ENCODE results near the gene ZNF697.

Gene ZNF697

GRCh38 chr1:119675349-119676345, 27.6 kb upstream of the ZNF697 start:
- peak; percentile 91 to 95 for DNase-seq (ENCODE audit: low read depth in 2 of 2)
- TF ChIP-seq CTCF (IDR thresholded peaks at IDR 0.05; ENCODE audit: low read depth, low read length), result peak; percentile 75
- H3K4me3 ChIP-seq (replicated peaks in 1 of 2; ENCODE audit: low read depth in 2 of 2, low read length in 2 of 2), result peak overlapping the region; percentile 32 to 49

- H3K4me3 ChIP-seq (replicated peaks in 1 of 2; ENCODE audit: low read depth in 2 of 2, low read length in 2 of 2), result peak overlapping the region in 1 of 2 donors; percentile 49
- DNase-seq (ENCODE audit: low read depth in 2 of 2), result peak; percentile 81 to 92
- TF ChIP-seq CTCF (IDR thresholded peaks at IDR 0.05; ENCODE audit: low read depth, low read length), result peak; percentile 84
Observed at GRCh38 chr1:119674835-119675289, 26.8 kb upstream of the ZNF697 start.

- no peak overlapping the region for H3K4me3 ChIP-seq (replicated peaks in 1 of 2; ENCODE audit: low read depth in 2 of 2, low read length in 2 of 2)
- no peak for TF ChIP-seq CTCF (IDR thresholded peaks at IDR 0.05; ENCODE audit: low read depth, low read length)
- DNase-seq (ENCODE audit: low read depth in 2 of 2), result peak; percentile 68 to 74
Observed at GRCh38 chr1:119674111-119674526, 26.1 kb upstream of the ZNF697 start.

- DNase-seq (ENCODE audit: low read depth in 2 of 2), result peak; percentile 58 to 70
- no peak overlapping the region for H3K4me3 ChIP-seq (replicated peaks in 1 of 2; ENCODE audit: low read depth in 2 of 2, low read length in 2 of 2)
- TF ChIP-seq CTCF (IDR thresholded peaks at IDR 0.05; ENCODE audit: low read depth, low read length), result no peak
Observed at GRCh38 chr1:119673171-119673940, 25.3 kb upstream of the ZNF697 start.

GRCh38 chr1:119670898-119671297, 22.8 kb upstream of the ZNF697 start:
- no peak for TF ChIP-seq CTCF (IDR thresholded peaks at IDR 0.05; ENCODE audit: low read depth, low read length)
- no peak for DNase-seq (ENCODE audit: low read depth in 2 of 2)
- no peak overlapping the region for H3K4me3 ChIP-seq (replicated peaks in 1 of 2; ENCODE audit: low read depth in 2 of 2, low read length in 2 of 2)

- TF ChIP-seq CTCF (IDR thresholded peaks at IDR 0.05; ENCODE audit: low read depth, low read length), result no peak
Observed at GRCh38 chr1:119667173-119667572, 19.1 kb upstream of the ZNF697 start.

More at GRCh38 chr1:119667173-119667572, 19.1 kb upstream of the ZNF697 start:
- no peak for DNase-seq (ENCODE audit: low read depth in 2 of 2)
- no peak overlapping the region for H3K4me3 ChIP-seq (replicated peaks in 1 of 2; ENCODE audit: low read depth in 2 of 2, low read length in 2 of 2)
